GM12874 (cell line): Measurements from ENCODE around the gene CSGALNACT2.

Experiments used
- CTCF ChIP-seq: IDR thresholded peaks from 2 replicates; pipeline ENCODE4 v1.5.1; 2011; ENCODE audit warnings: low read depth, mild to moderate bottlenecking, control low read depth, low read length, moderate library complexity; ENCODE audit not compliant: insufficient read depth

Gene CSGALNACT2

GRCh38 chr10:43099928-43100327 is 38.3 kb upstream of the CSGALNACT2 start:
- no peak for TF ChIP-seq CTCF

GRCh38 chr10:43100366-43100765 is 37.9 kb upstream of the CSGALNACT2 start:
- TF ChIP-seq CTCF = no peak

GRCh38 chr10:43102063-43102828 is 36.0 kb upstream of the CSGALNACT2 start:
- no peak for TF ChIP-seq CTCF

GRCh38 chr10:43105102-43105955 is 32.9 kb upstream of the CSGALNACT2 start:
- TF ChIP-seq CTCF = peak; percentile 100

GRCh38 chr10:43105956-43106229 is 32.4 kb upstream of the CSGALNACT2 start:
- no peak for TF ChIP-seq CTCF

- TF ChIP-seq CTCF = no peak
Measured at GRCh38 chr10:43106256-43107091, 31.8 kb upstream of the CSGALNACT2 start.

GRCh38 chr10:43108951-43109350 is 29.3 kb upstream of the CSGALNACT2 start:
- no peak for TF ChIP-seq CTCF
